Measurements from ENCODE around the gene CRYBA1. TPM values are rescaled to one million over a fixed set of nuclear protein-coding genes. Genes with fewer than 3 reads are reported as not detected.
"Not testable (repeated sequence)": the region's sequence is repeated elsewhere in the genome, so short reads cannot be mapped to it uniquely, and the experiment has no call there.

CRYBA1 gene, protein sequence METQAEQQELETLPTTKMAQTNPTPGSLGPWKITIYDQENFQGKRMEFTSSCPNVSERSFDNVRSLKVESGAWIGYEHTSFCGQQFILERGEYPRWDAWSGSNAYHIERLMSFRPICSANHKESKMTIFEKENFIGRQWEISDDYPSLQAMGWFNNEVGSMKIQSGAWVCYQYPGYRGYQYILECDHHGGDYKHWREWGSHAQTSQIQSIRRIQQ
- total RNA-seq: 1 to 10 TPM in 2 of 8 experiments, under 1 TPM in 1, not detected in 5; 0.54 to 7.0 (median 1.4) TPM

DNA sequence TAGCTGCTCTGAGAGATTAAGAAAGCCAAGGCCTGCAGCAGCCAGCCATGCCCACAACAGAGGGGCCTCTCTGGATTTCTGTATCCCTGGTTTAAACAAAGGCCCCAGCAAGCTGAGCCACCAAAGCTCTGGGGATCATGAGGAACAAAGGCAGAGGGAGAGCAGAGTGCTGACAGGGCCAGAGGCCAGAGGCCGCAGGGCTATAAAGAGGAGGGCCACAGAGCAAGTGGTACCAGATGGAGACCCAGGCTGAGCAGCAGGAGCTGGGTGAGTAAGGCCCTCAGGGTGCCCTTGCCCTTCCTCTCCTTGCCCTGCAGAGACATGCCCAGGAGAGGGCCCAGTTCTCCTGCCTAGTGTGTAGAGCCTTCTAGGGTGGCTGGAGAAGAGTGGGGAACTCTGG is at the start of gene CRYBA1:
CRYBA1 (plus strand) TSS at position 232 of the 400 bp plus-strand sequence; CDS start at position 237, 5 bp downstream.
- in situ Hi-C loops (cut with MboI; ENCODE audit: low pct_unique_long_range_greater_than_20kb in 2 of 9, low sequenced_read_pairs in 9 of 9, unreplicated experiment in 9 of 9): no loop called here
- peak in 6 of 8 experiments; percentile 4 to 64 (median 49) for ATAC-seq (replicated peaks in 6 of 8)
- peaks cover 7% of the 10 kb centered on the region in 2 donors for H3K4me1 ChIP-seq (replicated peaks in 1 of 2)
- H3K27ac ChIP-seq: no peak within 1 kb of the TSS
- 100% methylated on average over 1 of the region's 1 CpG; no CpG with 5 or more reads in 9 of the 10 experiments for WGBS, 10 experiments
- H3K4me3 ChIP-seq: no peak within 1 kb of the TSS

DNA sequence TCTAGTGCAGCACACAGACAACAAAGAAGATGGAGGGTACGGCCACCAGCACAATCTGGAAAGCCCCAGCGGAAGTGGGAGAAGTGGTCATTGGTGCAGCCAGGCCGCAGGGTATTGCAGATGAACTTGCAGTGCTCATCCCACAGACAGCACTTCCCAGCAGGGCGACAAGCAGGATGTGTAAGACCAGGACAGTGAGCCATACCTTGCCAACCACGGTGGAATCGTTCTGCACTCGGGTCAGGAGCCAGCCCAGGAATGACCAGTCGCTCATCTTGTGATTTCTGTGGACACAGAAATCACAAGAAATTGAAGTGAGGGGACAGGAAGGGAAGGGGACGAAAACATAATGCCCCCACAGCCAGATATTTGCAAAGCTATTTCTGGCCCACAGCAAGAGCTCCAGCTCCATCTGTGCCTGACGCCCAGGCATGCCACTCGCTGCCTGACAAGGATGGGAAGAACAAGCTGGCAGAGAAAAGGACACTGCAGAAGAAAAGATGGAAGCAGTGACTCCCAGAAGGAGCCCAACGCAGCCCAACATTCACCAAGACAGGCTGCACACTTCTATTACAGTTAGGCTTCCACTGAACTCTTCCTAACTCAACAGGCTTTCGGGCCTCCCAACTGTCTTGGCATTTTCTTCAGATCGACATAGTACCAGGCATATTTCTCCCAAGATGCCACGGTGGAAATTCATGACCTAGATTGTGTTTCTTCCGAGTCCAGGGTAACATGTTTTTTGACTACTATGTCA is 49.0 kb upstream of the CRYBA1 start:
- in situ Hi-C loops (cut with MboI; ENCODE audit: low pct_unique_long_range_greater_than_20kb in 2 of 9, low sequenced_read_pairs in 9 of 9, unreplicated experiment in 9 of 9): no loop called here
- H3K4me1 ChIP-seq (replicated peaks in 1 of 2): no peaks in the 10 kb centered on the region
- no peak for ATAC-seq (replicated peaks in 6 of 8)
- 73 to 91% (median 80%) methylated on average over 2 to 10 of the region's 16 CpGs; no CpG with 5 or more reads in 2 of the 10 experiments for WGBS, 10 experiments
- no peak overlapping the region for H3K27ac ChIP-seq
- no peak overlapping the region for H3K4me3 ChIP-seq

DNA sequence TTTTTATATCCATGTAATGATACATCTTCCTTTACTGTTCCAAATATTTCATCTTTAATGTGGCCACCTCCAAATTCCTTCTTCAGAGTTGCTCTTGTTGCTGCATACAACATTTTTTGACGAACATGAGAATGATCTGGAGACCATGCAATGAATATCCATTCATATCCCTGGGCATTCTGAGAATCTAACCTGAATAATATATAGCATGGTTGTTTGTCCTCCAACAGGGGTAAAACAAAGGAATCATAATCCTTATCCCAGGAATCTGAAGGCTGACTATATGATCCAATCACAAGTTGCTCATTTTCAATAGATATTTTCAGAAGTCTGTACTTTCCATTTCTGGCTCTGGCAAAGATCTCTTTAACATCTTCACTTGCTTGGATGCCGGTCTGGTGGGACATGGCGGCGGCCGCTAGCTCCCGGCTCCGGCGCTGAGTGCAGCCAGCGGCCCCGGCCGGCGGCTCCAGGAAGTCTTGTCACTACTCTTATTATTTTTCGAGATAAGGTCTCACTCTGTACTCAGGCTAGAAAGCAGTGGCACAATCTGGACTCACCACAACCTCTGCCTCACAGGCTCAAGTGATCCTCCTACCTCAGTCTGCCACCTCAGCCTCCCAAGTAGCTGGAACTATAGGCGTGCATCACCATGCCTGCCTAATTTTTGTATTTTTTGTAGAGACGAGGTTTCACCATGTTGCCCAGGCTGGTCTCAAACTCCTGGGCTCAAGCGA is 42.4 kb upstream of the CRYBA1 start:
- in situ Hi-C loops (cut with MboI; ENCODE audit: low pct_unique_long_range_greater_than_20kb in 2 of 9, low sequenced_read_pairs in 9 of 9, unreplicated experiment in 9 of 9): not testable (repeated sequence)
- peak in 1 of 8 experiments; percentile 34 for ATAC-seq (replicated peaks in 6 of 8)

DNA sequence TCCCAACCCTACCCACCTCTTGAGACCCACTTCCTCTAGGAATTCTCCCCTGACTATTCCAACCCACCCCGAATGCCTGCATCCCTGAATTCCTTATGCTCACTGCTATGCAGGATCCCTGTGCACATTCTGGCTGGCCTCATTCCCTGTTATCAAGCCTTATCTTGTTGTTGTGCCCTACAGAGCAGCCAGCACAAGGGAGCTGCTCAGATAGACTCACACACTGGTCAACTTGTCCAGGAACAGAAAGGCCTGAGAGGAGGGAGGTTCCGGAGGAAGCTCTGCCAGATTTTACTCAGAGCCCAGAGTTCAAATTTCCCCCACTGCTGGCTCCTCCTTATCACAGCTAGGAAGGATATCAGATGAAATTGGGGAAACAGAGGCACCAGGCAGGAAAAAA is 41.6 kb upstream of the CRYBA1 start:
- H3K27ac ChIP-seq: no peak overlapping the region
- in situ Hi-C loops (cut with MboI; ENCODE audit: low pct_unique_long_range_greater_than_20kb in 2 of 9, low sequenced_read_pairs in 9 of 9, unreplicated experiment in 9 of 9): no loop called here

More for the DNA sequence above, 42.4 kb upstream of the CRYBA1 start:
- 0 to 100% (median 80%) methylated on average over 1 to 6 of the region's 16 CpGs; no CpG with 5 or more reads in 3 of the 10 experiments for WGBS, 10 experiments
- H3K27ac ChIP-seq; H3K4me1 ChIP-seq (replicated peaks in 1 of 2); H3K4me3 ChIP-seq: not testable (repeated sequence)

DNA sequence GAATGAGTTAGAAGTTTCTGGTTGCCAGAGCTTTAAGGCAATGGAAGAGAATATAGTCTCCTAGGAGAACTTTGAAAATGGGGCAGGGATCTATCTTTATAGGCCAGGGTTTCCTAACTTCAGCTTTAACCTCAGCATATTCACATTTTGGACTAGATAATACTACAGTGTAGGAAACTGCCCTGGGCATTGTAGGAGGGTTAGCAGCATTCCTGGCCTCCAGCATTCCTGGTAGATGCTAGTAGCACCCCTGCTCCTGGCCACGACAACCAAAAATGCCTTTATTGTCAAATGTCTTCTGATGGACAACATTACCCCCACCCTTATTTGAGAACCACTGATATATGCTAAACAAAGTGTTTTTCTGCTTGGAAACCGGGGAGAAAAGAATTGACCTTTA is 38.7 kb upstream of the CRYBA1 start:
- 30 to 100% (median 80%) methylated on average over 1 to 2 of the region's 2 CpGs; no CpG with 5 or more reads in 2 of the 10 experiments for WGBS, 10 experiments
- H3K4me3 ChIP-seq: no peak overlapping the region
- ATAC-seq (replicated peaks in 6 of 8): peak in 3 of 8 experiments; percentile 18 to 69 (median 50)
- in situ Hi-C loops (cut with MboI; ENCODE audit: low pct_unique_long_range_greater_than_20kb in 2 of 9, low sequenced_read_pairs in 9 of 9, unreplicated experiment in 9 of 9): no loop called here
- H3K4me1 ChIP-seq (replicated peaks in 1 of 2): peaks cover 0 to 5% of the 10 kb centered on the region in 2 donors
- no peak overlapping the region for H3K27ac ChIP-seq

More for the DNA sequence above, 41.6 kb upstream of the CRYBA1 start:
- WGBS, 10 experiments: 60 to 100% (median 100%) methylated on average over 1 of the region's 2 CpGs; no CpG with 5 or more reads in 5 of the 10 experiments
- ATAC-seq (replicated peaks in 6 of 8): no peak
- no peak overlapping the region for H3K4me3 ChIP-seq
- H3K4me1 ChIP-seq (replicated peaks in 1 of 2): peaks cover 0 to 5% of the 10 kb centered on the region in 2 donors

DNA sequence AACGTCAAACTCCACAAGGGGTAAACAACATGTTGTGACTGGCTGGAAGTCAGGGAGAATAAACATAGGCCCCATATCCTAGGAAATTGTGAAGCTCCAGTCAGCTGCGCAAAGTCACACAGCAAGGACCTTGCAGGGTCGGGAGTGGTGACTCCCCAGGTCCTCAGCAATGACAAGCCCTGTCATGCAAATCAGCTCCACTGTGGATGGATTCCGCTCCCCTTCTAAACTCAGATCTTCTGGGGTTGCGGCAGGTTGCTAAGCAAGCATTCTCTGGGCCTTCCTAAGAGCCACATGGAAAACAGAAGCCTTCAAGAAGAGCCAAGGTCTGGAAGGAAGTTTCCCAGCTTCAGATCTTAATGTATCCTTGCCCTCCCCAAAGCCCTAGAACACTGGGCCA is 37.6 kb upstream of the CRYBA1 start:
- H3K27ac ChIP-seq: no peak overlapping the region

DNA sequence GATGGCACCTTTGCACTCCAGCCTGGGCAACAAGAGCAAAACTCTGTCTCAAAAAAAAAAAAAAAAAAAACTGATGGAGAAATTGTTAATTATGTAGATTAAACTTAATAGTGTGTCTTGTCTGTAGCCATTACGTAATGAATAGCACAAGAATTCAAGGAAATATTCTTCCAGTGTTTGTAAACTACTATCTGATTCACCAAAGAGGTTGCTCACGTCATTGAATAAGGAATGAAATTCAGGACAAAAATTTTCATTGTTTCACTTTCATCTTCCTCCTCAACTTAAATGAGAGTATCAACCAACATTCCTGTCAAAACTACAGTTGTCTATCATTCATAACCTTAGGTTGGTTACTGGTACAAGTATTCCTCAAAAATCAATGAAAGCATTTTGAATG is 35.8 kb upstream of the CRYBA1 start:
- no peak overlapping the region for H3K27ac ChIP-seq
- WGBS, 10 experiments: 29 to 100% (median 97%) methylated on average over 1 to 2 of the region's 2 CpGs; no CpG with 5 or more reads in 2 of the 10 experiments
- no peak overlapping the region for H3K4me3 ChIP-seq
- ATAC-seq (replicated peaks in 6 of 8): peak in 1 of 8 experiments; percentile 37
- H3K4me1 ChIP-seq (replicated peaks in 1 of 2): peaks cover 0 to 5% of the 10 kb centered on the region in 2 donors
- in situ Hi-C loops (cut with MboI; ENCODE audit: low pct_unique_long_range_greater_than_20kb in 2 of 9, low sequenced_read_pairs in 9 of 9, unreplicated experiment in 9 of 9): no loop called here

More for the DNA sequence above, 37.6 kb upstream of the CRYBA1 start:
- WGBS, 10 experiments: 63 to 100% (median 83%) methylated on average over 1 to 5 of the region's 5 CpGs; no CpG with 5 or more reads in 2 of the 10 experiments
- in situ Hi-C loops (cut with MboI; ENCODE audit: low pct_unique_long_range_greater_than_20kb in 2 of 9, low sequenced_read_pairs in 9 of 9, unreplicated experiment in 9 of 9): no loop called here
- ATAC-seq (replicated peaks in 6 of 8): no peak
- Histone ChIP-seq H3K4me1 (replicated peaks in 1 of 2) (peaks cover 0 to 5% of the 10 kb centered on the region in 2 donors), H3K4me3 (no peak overlapping the region)

DNA sequence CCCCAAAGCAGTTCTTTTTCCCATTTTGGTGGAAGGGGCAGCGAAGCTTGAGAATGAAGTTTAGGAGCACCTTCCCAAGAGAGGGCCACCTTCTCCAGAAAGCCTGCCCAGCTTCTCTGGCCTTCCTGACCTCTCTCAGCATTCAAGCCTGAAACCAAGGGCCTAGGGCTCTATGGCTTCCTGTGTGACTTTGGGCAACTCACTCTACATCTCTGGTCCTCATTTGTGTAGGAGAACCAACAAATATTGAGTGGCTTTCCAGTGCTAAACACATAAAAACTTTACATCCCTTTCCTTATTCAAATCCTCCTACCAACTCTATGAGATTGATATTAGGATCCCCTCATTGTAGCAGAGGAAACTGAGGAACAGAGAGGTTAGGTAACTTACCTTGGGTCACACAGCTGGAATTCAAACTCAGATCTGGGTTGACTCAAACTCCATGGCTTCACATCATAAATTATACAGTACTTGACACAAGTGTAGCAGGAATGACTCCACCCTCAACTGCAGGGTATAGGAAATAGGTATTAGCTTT is 34.5 kb upstream of the CRYBA1 start:
- Histone ChIP-seq H3K4me1 (replicated peaks in 1 of 2) (peaks cover 0 to 5% of the 10 kb centered on the region in 2 donors), H3K4me3 (no peak overlapping the region), H3K27ac (no peak overlapping the region)
- no peak for ATAC-seq (replicated peaks in 6 of 8)
- in situ Hi-C loops (cut with MboI; ENCODE audit: low pct_unique_long_range_greater_than_20kb in 2 of 9, low sequenced_read_pairs in 9 of 9, unreplicated experiment in 9 of 9): no loop called here
- 100% methylated on average over 1 of the region's 1 CpG; no CpG with 5 or more reads in 7 of the 10 experiments for WGBS, 10 experiments

DNA sequence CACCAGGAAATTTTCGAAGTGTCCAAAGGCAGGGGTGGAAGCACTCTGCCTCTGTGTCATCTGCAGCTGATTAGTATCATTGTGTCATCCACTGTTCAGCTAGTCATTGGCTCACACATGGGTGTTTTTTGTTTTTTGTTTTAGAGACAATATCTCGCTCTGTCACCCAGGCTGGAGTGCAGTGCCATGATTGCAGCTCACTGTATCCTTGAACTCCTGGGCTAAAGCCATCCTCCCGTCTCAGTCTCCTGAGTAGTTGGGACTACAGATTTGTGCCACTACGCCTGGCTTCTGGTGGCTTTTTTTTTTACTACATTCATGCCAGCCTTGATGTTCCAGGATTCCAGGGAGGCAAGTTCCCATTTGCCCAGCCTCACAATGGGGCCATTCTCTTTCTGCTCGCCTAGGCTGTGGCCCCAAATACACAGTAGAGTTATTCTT is 34.0 kb upstream of the CRYBA1 start:
- ATAC-seq (replicated peaks in 6 of 8): peak in 6 of 8 experiments; percentile 13 to 97 (median 57)
- 0 to 81% (median 60%) methylated on average over 1 to 5 of the region's 5 CpGs; no CpG with 5 or more reads in 1 of the 10 experiments for WGBS, 10 experiments
- Histone ChIP-seq H3K4me1 (replicated peaks in 1 of 2) (peaks cover 0 to 5% of the 10 kb centered on the region in 2 donors), H3K4me3 (no peak overlapping the region), H3K27ac (no peak overlapping the region)
- in situ Hi-C loops (cut with MboI; ENCODE audit: low pct_unique_long_range_greater_than_20kb in 2 of 9, low sequenced_read_pairs in 9 of 9, unreplicated experiment in 9 of 9): no loop called here

DNA sequence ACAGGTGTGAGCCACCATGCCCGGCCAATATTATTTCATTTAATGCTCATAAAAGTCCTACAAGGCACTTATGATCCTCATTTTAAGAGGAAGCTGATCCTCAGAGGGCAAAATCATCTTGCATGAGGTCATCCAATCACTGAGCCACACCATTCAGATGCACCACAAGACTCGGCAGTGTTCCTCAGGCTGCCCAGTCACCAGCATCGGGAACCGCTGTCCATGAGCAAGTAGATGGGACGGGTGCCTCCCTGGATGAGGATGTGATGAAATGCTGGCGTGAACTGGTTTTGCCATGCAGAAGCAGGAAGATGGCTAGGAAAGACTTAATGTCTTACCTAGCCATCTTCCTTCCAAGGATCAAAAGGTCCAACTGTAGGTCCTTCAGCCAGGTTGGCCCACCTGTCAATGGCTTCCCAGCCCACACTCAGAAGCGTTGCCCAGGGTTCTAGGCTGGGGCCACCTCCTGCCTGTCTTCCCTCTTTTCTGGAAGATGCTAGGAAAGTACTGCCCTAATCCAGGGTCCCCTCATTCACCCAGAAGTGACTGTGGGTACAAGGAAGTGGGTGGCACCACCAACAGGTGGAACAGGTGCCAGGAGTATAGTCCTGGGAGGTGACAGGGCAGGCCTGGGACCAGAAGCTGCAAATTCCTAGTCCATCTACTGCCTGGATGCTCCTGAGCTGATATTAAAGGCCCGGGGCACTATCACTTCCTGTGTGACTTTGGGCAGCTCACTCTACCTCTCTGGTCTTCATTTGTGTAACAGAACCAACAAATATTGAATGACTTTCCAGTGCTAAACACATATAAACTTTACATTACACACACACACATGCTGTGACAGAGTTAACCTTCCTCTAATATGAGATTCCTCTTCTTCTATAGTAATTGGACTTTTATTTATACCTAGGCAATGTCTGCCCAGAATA is 32.2 kb upstream of the CRYBA1 start:
- no peak for ATAC-seq (replicated peaks in 6 of 8)
- WGBS, 10 experiments: 44 to 100% (median 90%) methylated on average over 1 to 5 of the region's 8 CpGs; no CpG with 5 or more reads in 4 of the 10 experiments
- H3K4me1 ChIP-seq (replicated peaks in 1 of 2): no peaks in the 10 kb centered on the region
- H3K4me3 ChIP-seq: no peak overlapping the region
- no peak overlapping the region for H3K27ac ChIP-seq
- in situ Hi-C loops (cut with MboI; ENCODE audit: low pct_unique_long_range_greater_than_20kb in 2 of 9, low sequenced_read_pairs in 9 of 9, unreplicated experiment in 9 of 9): no loop called here

DNA sequence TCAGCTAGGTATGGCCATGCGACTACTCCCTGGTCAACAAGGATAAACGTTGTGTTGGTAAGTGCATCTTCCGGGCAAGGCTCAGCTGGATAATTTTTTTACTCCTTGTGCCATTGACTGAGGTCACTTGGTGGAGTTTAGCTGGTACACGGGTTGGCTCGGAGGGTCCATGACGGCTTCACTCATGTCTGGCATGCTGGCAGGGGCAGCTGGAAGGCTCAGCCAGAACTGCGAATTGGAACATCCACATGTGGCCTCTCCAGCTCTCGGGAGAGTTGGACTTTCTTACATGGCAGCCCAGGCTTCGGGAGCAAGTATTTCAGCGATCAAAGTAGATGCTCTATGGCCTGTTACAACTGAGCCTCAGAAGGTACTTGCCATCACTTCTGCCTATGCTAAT is 31.5 kb upstream of the CRYBA1 start:
- WGBS, 10 experiments: 32 to 96% (median 86%) methylated on average over 1 to 8 of the region's 10 CpGs; no CpG with 5 or more reads in 1 of the 10 experiments
- H3K4me3 ChIP-seq: no peak overlapping the region
- no peaks in the 10 kb centered on the region for H3K4me1 ChIP-seq (replicated peaks in 1 of 2)
- no peak for ATAC-seq (replicated peaks in 6 of 8)
- in situ Hi-C loops (cut with MboI; ENCODE audit: low pct_unique_long_range_greater_than_20kb in 2 of 9, low sequenced_read_pairs in 9 of 9, unreplicated experiment in 9 of 9): no loop called here
- H3K27ac ChIP-seq: no peak overlapping the region

DNA sequence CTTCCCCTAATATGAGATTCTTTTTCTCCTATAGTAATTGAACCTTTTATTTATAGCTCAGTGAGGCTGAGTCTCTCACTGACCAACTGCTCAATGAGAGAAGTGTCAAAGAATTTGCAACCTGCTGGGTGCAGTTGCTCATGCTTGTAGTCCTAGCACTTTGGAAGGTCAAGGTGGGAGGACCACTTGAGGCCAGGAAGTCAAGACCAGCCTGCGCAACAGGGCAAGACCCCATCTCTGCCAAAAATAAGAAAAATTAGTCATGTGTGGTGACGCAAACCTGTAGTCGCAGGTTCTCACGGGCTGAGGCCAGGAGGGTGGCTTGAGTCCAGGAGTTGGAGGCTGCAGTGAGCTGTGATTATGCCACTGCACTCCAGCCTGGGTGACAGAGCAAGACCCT is 30.9 kb upstream of the CRYBA1 start:
- Histone ChIP-seq H3K27ac (no peak overlapping the region), H3K4me3 (no peak overlapping the region), H3K4me1 (replicated peaks in 1 of 2) (no peaks in the 10 kb centered on the region)
- WGBS, 10 experiments: 80 to 100% (median 90%) methylated on average over 1 to 4 of the region's 4 CpGs; no CpG with 5 or more reads in 4 of the 10 experiments
- no peak for ATAC-seq (replicated peaks in 6 of 8)
- in situ Hi-C loops (cut with MboI; ENCODE audit: low pct_unique_long_range_greater_than_20kb in 2 of 9, low sequenced_read_pairs in 9 of 9, unreplicated experiment in 9 of 9): no loop called here

Data from motor neuron (in vitro differentiated cells).